NCI-H524 (cell line): ENCODE measurements around the gene C10orf62.

ENCODE experiments used
- DNase-seq, 2 experiments: peaks; one replicate each; lab custom pipeline; 2025; lab: John Stamatoyannopoulos, UW

C10orf62 gene

DNA sequence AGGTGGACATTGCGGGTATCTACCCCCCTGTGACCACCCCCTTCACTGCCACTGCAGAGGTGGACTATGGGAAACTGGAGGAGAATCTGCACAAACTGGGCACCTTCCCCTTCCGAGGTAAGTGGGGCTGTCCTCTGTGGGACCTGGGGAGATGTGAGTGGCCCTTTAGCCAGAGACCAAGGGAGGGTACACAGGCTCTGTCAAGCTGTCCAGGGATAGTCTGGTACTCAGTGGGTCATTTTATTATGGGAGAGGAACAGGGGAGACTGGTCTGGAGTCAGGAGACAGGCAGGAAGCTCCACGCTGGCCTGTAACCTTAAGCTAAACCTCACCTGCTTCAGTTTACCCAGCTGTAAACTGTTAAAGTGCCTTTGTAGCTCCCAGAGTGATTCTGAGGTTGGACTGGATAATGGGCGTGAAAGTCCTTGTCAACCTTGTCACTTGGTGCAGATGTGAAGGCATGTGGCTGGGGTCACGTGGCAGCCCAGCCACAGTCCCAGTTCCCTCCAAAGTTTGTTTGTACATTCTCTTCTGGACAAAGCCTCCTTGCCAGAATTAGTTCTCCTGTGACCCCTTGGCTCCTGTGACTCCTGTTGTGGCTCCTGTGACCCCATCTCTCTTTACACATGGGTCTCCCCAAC is 4.6 kb upstream of the C10orf62 start:
- DNase-seq: no peak

DNA sequence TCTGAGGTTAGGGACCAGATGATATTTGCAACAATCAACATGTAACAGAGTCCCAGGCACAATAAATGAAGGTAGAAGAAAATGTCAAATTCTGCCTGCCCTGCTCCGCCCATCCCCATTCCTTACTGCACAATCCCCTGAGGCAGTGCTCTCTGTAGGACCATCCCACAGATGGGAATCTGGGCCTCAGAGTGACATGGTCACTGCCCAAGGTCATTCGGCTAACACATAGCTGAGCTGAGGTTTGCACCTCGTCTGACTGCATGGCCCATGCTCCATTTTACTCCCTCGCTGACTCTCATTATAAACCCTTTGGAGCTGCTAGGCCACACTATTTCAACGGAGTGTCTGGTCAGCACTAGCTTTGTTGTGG is 4.1 kb upstream of the C10orf62 start:
- no peak for DNase-seq

DNA sequence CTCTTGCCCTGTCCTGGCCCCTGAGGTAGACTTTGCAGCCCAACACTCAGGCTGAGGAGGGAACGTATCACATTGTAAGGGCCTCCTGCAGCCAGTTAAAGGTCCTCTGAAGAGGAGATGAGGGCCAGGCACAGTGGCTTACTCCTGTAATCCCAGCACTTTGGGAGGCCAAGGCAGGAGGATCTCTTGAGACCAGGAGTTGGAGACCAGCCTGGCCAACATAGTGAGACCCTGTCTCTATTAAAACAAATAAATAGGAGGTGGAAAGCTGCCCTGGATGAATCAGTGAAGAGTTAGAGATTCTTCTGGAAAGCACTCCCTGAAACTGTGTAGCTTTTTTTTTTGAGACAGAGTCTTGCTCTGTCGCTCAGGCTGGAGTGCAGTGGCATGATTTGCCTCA is 2.3 kb upstream of the C10orf62 start:
- DNase-seq: no peak

DNA sequence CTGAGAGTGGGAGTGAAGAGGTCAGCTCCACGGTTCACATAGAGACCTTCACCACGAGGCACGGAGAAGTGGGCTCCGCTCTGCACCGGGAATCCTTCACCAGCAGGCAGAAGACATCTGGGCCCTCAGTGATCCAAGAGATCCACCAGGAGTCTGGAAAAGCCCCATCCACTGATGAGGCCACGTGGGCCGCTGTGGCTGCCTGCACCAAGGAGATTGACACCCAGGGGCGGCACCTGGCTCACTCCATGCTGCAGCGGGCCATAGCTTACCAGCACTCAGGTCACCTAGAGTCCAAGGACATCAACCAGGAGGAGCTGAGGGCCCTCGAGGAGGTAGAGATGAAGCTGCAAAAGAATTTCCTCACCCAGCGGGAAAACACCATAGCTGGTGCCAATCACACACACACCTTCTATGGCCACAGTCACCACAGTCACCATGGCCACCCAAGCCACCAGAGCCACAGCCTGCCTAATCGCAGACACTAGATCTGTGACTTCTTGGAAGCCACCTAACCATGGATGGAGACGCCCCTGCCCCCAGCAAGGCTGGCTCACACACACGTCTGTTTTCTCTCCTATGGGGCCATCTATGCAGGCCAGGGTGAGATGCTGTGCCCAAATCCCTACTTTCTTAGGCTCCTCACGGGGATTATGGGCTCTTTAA is 694 bp downstream of the C10orf62 start:
- DNase-seq: no peak

DNA sequence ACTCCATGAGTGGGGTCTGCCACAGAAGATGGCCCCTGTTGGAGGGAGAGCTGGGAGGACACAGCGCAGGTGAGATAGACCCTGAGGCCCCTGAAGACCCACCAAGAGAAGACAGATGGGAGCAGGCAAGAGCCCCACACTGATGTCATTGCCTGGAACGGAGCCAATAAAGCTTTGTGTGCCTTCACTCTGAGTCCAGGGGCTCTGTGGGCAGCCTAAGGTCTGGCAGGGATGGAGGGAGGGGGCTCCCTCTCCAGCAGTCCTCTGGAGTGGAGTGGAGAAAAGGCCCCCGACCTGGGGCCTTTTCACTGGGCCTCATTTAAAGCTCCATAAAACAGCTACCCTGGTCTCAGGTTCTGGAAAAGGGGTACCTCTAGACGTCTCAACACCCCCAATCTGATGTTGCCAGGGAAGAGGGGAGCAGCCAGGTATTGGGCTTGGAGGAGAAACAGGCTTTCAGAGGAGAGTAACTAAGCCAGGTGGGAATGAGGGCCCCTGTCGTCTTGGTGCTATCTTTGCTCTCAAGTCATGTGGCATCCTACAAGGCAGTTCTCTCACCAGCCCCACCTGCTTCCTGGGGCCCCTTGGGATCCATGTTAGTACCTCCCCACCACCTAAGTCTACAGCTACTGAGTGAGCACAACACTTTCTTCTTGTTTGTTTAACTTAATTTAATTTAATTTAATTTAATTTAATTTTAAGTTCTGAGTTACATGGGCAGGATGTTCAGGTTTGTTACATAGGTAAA is 1.4 kb downstream of the C10orf62 start:
- peak in 1 of 2 experiments; percentile 2 for DNase-seq

DNA sequence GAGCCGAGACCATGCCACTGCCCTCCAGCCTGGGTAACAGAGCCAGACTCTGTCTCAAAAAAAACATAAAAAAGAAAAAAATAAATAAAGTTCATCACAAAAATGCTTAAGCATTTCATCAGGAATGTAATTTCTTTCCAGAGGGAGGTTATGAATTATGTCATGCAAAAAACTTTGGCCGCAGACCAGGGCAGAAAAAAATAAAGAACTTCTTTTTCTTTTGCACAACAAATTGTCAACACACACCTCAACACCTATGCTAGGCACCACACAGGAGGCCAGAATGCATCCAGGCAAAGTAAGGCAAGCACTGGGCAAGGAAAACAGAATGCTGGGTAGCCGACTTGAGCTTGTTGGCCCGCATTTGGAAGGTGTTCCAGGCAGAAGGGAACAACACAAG is 3.9 kb downstream of the C10orf62 start:
- DNase-seq: no peak

DNA sequence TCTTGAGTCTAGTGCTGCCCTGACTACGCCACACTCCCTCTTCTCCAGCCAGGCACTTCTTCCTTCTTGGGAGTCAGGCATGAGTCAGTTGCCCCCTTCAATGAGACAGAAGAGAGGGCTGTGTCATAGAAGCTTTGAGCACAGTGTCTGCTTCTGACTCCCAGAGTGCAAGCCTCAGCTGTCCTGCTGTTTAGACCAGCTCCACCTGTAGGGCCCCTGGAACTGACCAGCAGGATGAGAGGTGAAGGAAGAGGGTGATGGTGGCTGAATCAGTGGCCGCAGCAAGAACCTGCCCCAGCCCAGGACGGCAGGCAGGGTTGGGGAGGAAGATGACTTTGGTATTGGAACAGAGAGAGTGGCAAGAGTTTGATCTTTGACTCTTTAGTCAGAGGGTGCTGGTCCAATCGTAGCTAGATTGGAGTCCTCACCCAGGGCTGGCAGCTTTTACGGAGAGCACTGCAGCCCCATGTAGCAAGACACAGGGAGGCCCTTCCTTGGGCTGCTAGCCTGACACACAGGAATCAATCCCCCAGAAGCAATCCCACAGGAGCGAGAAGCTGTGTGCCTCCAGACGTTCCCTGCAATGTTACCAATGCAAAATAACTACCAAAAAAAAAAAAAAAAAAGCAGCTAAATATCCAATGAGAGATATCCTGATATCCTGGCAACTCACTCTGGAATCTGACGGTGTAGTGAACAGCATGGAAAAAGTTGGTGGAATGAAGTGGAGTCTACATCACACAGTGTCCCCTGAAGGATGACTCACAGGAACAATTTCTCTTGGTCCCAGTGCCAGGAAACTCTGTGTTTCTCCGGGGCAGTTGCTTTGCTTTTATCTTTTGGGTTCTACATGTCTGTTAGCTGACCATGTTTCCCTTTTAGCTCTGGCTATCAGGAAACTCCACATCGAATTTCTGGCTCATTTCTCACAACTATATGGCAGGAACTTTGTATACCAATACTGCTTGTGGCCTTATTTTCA is 6.9 kb downstream of the C10orf62 start:
- DNase-seq: no peak

DNA sequence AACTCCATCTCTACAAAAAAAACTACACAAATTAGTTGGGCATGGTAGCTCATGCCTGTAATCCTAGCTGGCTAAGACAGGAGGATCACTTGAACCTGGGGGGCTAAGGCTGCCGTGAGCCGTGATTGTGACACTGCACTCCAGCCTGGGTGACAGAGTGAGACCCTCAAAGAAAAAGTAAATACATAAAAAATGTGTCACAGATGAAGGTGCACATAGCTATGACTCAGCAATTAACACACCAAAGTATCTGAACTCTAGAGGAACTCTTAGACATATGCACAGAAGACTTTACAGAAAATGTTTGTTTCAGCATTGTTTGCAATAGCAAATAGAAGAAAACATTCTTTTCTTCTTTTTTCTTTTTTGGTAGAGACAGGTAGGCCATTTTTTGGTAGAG is 8.3 kb downstream of the C10orf62 start:
- DNase-seq: no peak

DNA sequence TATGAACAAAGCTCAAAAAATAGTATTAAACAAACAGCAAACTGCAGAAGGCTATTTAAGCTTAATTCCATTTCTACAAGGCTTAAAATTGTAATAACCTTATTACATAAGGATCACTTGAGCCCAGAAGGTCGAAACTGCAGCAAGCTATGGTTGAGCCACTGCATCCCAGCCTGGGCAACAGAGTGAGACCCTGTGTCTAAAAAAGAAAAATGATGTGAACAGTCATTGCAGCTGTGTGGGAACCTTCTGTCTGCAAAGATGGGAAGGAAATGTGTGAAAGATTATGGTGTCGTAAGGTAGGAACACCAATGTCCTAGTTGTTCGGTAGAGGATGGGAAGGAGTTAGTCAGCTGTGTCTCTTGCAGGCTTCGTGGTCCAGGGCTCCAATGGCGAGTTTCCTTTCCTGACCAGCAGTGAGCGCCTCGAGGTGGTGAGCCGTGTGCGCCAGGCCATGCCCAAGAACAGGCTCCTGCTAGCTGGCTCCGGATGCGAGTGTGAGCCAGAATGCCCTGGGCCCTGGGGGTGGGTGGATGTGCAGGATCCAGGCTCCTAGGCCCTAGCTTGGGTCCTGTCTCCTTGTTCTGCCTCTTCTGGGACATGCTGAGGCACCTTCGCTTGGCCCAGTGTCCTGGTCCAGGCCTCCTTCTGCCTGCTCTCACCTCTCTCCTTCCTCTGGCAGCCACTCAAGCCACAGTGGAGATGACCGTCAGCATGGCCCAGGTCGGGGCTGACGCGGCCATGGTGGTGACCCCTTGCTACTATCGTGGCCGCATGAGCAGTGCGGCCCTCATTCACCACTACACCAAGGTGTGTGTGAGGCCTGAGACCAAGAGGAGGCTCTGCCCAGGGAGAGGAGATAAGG is 9.1 kb downstream of the C10orf62 start:
- no peak for DNase-seq

DNA sequence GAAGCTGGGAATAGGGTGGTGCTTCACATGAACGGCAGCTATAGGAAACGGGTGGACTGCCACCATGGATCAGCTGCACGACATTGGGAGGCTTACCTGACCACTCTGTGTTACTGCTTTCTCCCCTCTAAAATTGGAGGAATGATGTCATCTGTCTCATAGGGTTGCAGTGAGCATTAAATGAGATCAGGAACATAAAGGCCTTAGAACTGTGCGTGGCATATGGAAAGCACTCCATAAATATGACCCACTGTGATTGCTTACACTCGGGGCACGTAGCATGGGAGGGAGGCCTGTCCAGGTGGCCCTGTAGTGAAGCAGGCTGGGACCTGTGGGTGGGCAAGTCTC is 9.7 kb downstream of the C10orf62 start:
- no peak for DNase-seq

DNA sequence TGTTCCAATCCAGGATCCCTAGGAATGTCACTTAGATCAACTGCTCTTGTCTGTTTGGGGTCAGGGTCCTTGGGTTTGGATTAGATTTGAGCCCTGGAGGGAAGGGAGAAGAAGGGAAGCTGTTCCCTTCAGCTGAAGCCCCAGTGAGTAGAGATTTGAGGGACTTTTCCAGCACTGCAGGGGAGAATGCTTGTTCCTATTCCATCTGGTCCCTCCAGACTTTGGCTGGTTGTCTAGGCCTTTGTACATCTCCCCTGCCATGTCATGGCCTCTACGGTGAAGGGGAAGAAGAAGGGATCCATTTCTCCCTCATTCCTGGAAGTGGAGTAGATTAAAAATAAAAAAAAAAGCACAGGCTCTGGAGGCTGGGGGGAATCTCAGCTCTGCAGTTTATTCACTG is 11.1 kb downstream of the C10orf62 start:
- DNase-seq: no peak

DNA sequence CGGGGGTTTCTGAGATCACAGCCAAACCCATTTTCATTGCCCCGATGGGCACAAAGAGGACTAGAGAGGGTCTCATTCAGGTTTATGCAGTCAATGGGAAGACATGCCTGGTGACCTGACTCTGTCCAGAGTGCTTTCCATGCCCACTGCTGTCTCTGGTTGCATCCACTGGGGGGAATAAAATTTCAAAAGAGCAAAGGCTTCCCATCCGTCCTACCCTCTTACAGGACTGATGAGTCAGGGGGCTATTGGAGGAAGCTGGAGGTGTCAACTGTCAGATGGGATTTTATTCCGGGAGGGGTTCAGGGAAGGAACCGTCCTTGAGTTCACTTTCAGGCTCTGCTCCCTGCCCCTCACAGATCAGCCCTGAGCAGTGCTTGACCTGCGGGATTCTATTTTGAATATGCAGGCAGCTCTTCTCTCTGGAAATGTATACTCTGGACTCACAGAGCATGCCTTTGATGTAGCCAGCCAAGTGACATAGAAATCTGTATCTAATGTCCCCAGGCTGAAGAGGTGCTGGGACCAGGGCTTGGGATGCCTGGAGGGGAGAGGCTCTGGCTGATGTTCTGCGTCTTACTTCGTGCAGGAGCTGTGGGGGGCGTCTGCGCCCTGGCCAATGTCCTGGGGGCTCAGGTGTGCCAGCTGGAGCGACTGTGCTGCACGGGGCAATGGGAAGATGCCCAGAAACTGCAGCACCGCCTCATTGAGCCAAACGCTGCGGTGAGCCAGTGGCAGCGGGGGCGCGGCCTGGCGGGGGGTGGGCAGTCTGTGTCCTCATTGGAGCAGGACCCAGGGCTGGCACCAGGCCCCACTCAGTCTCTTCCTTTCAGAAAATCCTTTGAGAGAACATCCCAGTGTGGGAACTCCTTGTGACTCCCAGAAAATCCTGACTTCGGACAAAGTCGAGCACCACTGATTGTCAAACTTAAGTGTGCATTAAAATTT is 12.0 kb downstream of the C10orf62 start:
- no peak for DNase-seq

DNA sequence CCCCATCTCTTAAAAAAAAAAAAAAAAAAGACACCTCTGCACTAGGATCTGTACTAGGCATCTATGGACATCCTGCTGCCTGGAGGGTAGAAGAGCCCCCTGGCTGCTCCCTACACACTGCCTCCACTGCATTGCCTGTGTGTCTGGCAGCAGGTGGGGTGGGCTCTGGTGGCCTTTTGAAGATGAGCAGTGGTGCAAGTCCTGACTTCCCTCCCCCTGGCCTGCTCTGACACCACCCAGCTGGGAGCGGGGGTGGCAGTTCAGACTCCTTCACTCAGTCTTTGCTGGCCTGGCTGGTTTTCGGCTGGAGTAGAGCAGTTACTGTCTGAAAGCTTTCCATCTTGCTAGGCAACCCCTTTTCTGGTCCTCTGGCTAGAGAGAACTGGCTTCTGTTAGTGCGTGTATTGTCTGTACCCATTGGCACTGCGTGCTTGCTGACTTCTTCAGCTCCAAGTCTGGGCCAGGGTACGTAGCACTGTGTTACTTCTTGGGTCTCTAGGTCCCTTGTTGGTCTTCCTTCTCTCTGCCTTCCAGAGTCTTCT is 17.6 kb downstream of the C10orf62 start:
- DNase-seq: no peak

DNA sequence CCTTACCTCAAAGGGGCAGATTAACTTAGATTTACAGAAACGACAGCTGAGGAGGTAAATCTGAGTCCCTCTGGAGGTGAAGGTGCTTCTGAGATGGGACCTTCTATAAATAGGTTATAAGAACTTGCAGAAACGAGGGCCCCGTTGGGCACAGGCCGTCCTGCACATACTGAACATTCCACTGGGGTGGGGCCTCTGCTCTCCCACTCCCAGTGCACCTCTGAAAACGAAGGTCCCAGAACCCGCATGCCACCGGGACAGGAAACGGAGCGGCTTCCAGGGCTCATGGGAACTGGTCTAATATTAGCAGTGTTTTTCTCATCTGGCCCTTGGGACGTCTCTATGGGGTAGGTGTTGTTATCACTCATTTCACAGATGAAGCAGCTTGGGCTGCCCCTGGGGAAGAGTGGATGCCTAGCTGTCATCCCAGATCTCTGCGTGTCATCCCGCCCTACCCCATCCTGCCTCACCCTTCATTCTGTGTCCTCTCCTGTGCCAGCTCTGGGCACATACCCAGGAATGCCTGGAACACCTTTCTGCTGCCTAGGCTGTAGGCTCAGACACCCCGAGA is 19.6 kb downstream of the C10orf62 start:
- DNase-seq: no peak

DNA sequence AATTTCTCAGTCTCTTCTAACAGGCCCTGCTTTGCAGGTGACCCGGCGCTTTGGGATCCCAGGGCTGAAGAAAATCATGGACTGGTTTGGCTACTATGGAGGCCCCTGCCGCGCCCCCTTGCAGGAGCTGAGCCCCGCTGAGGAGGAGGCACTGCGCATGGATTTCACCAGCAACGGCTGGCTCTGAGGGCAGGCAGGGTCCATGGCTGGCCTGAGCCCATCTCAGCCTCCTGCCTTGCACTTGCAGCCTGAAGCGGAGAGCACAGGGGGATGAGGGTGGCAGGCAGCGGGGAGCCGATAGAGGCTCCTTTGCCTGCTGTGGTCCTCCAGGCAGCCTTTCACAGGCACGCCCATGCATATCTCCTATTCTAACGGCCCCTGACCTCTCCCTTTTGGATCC is 22.0 kb downstream of the C10orf62 start:
- no peak for DNase-seq

DNA sequence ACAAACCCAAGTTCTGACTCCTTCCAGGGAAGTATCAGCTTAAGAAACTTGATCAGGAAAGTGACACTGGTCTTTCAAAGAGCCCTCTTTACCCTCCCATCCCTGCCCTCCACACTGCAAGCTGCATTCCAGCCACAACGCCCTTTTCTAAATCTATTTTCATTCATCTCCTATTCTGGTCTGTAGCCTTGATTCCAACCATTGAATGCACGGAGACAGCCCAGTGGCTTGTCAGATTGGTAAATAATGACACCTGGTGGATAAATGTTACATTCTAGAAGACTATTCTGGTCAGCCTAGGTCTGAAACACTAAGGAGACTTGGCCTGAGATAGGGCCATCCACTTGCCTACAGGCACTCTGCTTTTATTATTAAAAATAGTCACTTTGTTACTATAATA is 22.9 kb downstream of the C10orf62 start:
- DNase-seq: peak in 1 of 2 experiments; percentile 13

DNA sequence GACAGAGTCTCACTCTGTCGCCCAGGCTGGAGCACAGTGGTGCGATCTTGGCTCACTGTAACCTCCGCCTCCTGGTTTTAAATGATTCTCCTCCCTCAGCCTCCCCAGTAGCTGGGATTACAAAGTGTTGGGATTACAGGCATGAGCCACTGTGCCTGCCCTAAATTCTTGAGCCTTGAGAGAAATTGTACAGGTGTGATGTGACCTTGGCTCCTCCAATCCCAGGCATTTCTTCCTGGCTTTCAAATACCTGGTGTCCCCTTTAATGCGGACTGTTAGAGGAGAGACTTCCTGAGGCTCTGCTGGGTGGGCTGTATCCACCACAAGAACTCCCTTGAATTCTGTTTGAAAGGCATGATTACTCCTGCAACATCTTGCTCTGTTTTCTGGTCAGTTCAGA is 28.8 kb downstream of the C10orf62 start:
- DNase-seq: no peak

DNA sequence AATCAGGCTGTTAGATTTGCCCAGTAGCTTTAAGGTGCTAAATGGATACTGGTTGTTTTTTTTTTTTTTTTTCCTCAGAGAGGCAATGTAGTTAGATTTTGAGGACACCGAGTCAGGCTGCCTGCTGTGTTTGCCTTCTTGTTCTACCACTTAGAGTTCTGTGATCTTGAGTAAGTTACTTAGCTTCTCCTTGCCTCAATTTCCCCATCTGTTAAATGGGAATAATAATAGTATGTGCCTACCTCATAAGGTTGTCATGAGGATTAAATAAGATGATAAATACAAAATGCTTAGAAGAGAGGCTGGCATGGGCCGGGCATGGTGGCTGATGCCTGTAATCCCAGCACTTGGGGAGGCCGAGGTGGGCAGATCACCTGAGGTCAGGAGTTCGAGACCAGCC is 29.2 kb downstream of the C10orf62 start:
- DNase-seq: no peak

DNA sequence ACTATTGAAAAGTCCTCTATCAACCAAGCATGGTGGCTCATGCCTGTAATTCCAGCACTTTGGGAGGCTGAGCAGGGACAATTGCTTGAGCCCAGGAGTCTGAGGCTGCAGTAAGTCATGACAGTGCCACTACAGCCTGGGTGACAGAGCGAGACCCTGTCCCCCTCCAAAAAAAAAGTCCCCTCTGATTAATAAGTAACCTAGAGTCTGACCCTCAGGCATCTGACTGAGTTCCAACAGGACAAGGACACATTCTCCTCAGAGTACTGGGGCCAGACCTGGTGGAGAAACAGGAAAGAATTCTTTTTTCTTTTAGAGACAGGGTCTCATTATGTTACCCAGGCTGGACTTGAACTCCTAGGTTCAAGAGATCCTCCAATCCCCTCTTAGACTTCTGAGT is 33.8 kb downstream of the C10orf62 start:
- DNase-seq: no peak

DNA sequence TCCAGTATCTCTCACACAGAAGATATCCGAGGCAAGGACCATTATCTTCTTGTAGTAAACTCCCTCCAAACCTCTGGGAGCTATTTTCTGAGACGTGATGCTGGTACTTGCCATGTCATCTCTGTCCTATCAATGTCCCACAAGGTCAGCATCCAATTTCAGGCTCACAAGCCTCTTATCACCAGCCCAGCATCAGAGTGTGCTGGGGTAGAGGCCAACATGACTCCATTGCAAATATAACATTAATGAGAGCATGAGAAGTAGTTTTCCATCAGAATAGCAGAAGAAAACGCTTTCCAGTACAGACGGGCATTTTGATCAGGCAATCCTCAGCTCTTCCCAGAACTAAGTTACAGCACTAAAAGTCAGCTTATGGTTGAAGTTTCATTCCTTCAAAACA is 38.2 kb downstream of the C10orf62 start:
- no peak for DNase-seq
